Keratinocyte (primary cell): ENCODE measurements around the gene LCT. TPM values are rescaled to one million over a fixed set of nuclear protein-coding genes. Genes with fewer than 3 reads are reported as not detected.
A peak's percentile ranks its signal among the peaks of the same experiment; 100 is the strongest.

Source experiments
- DNase-seq: peaks from one replicate; pipeline ENCODE4 v3.0.0-alpha.2; 2011; ENCODE audit warnings: low read depth, missing footprints, low spot score
- FAIRE-seq: peaks from 2 replicates; lab custom pipeline; 2011; peaks lifted over from hg19 to GRCh38; lab: Jason Lieb, UNC
- H2AFZ ChIP-seq: 2 replicates; pipeline ENCODE4 v1.6.0; 2012; ENCODE audit warnings: low read length, control low read depth, inconsistent platforms; ENCODE audit not compliant: control insufficient read depth
- H3K27ac ChIP-seq: 2 replicates; pipeline ENCODE4 v1.5.1; 2011; ENCODE audit warnings: low read length; ENCODE audit not compliant: control insufficient read depth, insufficient read depth
- H3K27me3 ChIP-seq: 3 replicates; pipeline ENCODE4 v1.6.0; 2011; ENCODE audit warnings: low read length; ENCODE audit not compliant: control insufficient read depth, insufficient read depth; ENCODE audit errors: extremely low read depth
- H3K36me3 ChIP-seq, 2 experiments: 2 replicates in 1 of 2; 3 replicates in 1 of 2; pipeline ENCODE4 v1.5.1; 2011; ENCODE audit warnings: low read length in 2 of 2, mild to moderate bottlenecking in 1 of 2; ENCODE audit not compliant: control insufficient read depth in 2 of 2, insufficient read depth in 2 of 2; ENCODE audit errors: extremely low read depth in 1 of 2
- H3K4me1 ChIP-seq: 3 replicates; pipeline ENCODE4 v1.5.1; 2011; ENCODE audit warnings: low read length; ENCODE audit not compliant: control insufficient read depth, insufficient read depth; ENCODE audit errors: extremely low read depth
- H3K4me2 ChIP-seq: 3 replicates; pipeline ENCODE4 v1.6.0; 2011; ENCODE audit warnings: low read depth, low read length; ENCODE audit not compliant: control insufficient read depth, insufficient read depth; ENCODE audit errors: extremely low read depth
- H3K4me3 ChIP-seq, 3 experiments: fragments of 200-600 bp in 1 of 3; sonication (generic) in 1 of 3; 2 replicates in 2 of 3; 3 replicates in 1 of 3; pipeline ENCODE4 v1.5.1; 2011 to 2016; ENCODE audit warnings: low read length in 3 of 3, mild to moderate bottlenecking in 3 of 3, control low read depth in 2 of 3, inconsistent platforms in 1 of 3, low read depth in 1 of 3, mixed read lengths in 1 of 3, mixed run types in 1 of 3, moderate library complexity in 1 of 3; ENCODE audit not compliant: control insufficient read depth in 2 of 3, insufficient read depth in 2 of 3; ENCODE audit errors: extremely low read depth in 1 of 3
- H3K79me2 ChIP-seq: 2 replicates; pipeline ENCODE4 v1.6.0; 2012; ENCODE audit warnings: low read length; ENCODE audit not compliant: control insufficient read depth, insufficient read depth
- H3K9ac ChIP-seq: 3 replicates; pipeline ENCODE4 v1.6.0; 2011; ENCODE audit warnings: low read length; ENCODE audit not compliant: control insufficient read depth, insufficient read depth; ENCODE audit errors: extremely low read depth
- H3K9me1 ChIP-seq: 3 replicates; pipeline ENCODE4 v1.6.0; 2011; ENCODE audit warnings: low read length; ENCODE audit not compliant: control insufficient read depth, insufficient read depth; ENCODE audit errors: extremely low read depth
- H3K9me3 ChIP-seq: 2 replicates; pipeline ENCODE4 v1.5.1; 2012; ENCODE audit warnings: low read depth, low read length; ENCODE audit not compliant: control insufficient read depth
- H4K20me1 ChIP-seq: 3 replicates; pipeline ENCODE4 v1.6.0; 2011; ENCODE audit warnings: low read length; ENCODE audit not compliant: control insufficient read depth, insufficient read depth; ENCODE audit errors: extremely low read depth
- EZH2 ChIP-seq: IDR thresholded peaks from one replicate; pipeline ENCODE4 v1.6.1; 2012; ENCODE audit warnings: inconsistent platforms, mild to moderate bottlenecking, low read length, moderate library complexity
- dilution Hi-C: fragments of 300-500 bp; cut with MboI; formaldehyde crosslinking; loops from one replicate; pipeline ENCODE4 v1.7.0; 2020; ENCODE audit warnings: low sequenced_read_pairs; ENCODE audit not compliant: extremely low pct_ligation_motif_present
- polyA plus RNA-seq, 5 experiments: library from polyadenylated mRNA; depleted of rRNA in 3 of 5; stranded (reverse) in 3 of 5; stranded (forward) in 1 of 5; unstranded in 1 of 5; fragments of >200 nt; gene quantifications; 1 replicate in 1 of 5; 2 replicates in 3 of 5; 3 replicates in 1 of 5; pipeline versions ENCODE4 v1.2.1 to v1.2.3, GENCODE V29; 2011 to 2012; ENCODE audit warnings: missing spikeins in 2 of 5, low read depth in 1 of 5, low replicate concordance in 1 of 5
- TF ChIP-seq, protein P1 (sequence below), 3 experiments: IDR thresholded peaks in 1 of 3; conservative IDR thresholded peaks in 1 of 3; optimal IDR thresholded peaks in 1 of 3; 2 replicates in 2 of 3; 3 replicates in 1 of 3; pipeline versions ENCODE3 to v1.5.1; 2011; ENCODE audit warnings: low read length in 3 of 3, mild to moderate bottlenecking in 3 of 3, moderate library complexity in 2 of 3, control low read depth in 1 of 3, inconsistent platforms in 1 of 3; ENCODE audit not compliant: insufficient read depth in 2 of 3; ENCODE audit errors: extremely low read depth in 1 of 3

LCT gene
- polyA plus RNA-seq, 1 donor (not counting 4 experiments of a cell fraction or from before 2014, with no cell fraction given): 0.01 TPM

DNA sequence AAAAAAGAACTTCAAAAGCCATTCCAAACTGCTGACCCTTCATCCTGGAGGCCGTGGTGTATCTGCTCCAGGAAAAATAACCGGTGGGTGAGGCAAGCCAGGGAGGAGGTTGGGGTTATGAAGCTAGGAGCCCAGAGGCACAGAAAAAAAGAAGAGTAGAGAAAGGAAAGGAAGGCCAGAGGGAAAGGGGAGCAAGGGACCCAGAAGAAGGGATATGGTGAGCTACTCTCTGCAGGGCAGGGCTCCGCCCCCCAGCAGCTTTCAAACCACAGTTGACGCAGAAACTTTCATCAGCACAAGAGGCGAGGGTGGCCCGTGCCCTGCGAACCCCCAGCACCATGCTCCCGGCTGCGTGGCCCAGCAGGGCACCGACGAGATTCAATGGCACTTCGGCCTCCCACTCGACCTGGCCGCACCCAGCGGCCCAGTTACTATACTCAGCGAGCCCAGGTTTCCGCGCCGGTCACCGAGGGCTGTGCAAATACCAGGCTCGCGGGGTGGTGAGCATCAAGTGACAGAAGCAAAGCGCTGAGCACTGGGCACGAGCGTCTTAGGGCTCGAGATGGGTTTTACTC lies 38.6 kb upstream of the LCT start:
- peaks cover 0 to 1% of the 10 kb centered on the region in 2 experiments for H3K36me3 ChIP-seq
- H3K27me3 ChIP-seq: no peaks in the 10 kb centered on the region
- dilution Hi-C loops: no loop called here
- no peaks in the 10 kb centered on the region for H3K9me1 ChIP-seq
- FAIRE-seq (no peak), DNase-seq (no peak)
- no peaks in the 10 kb centered on the region for H3K4me1 ChIP-seq
- H3K27ac ChIP-seq: peak overlapping the region; percentile 70
- peak overlapping the region; percentile 76 for H2AFZ ChIP-seq
- H3K4me3 ChIP-seq: peak overlapping the region; percentile 62 to 80 (median 78)
- no peak for TF ChIP-seq EZH2
- H3K79me2 ChIP-seq: peaks cover 11% of the 10 kb centered on the region
- no peaks in the 10 kb centered on the region for H3K9me3 ChIP-seq
- peak overlapping the region; percentile 68 for H3K4me2 ChIP-seq
- peak overlapping the region; percentile 83 for H3K9ac ChIP-seq
- no peaks in the 10 kb centered on the region for H4K20me1 ChIP-seq

DNA sequence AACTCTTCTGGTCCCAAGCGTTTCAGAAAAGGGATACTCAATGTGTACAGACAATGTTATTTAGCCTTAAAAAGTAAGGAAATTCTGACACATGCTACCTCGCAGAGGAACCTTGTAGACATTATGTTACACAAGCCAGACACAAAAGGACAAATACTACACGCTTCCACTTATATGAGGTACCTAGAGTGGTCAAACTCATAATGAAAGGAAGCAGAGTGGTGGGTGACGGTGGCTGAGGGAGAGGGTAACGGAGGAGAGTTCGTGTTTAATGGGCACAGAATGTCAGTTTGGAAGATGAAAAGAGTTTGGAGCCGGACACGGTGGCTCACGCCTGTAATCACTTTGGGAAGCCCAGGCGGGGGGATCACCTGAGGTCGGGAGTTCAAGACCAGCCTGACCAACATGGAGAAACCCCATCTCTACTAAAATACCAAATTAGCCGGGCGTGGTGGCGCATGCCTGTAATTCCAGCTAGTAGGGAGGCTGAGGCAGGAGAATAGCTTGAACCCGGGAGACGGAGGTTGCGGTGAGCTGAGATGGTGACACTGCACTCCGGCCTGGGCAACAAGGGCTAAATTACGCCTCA lies 37.9 kb upstream of the LCT start:
- H3K9me3 ChIP-seq: no peaks in the 10 kb centered on the region
- DNase-seq (no peak), FAIRE-seq (no peak)
- no peaks in the 10 kb centered on the region for H3K4me1 ChIP-seq
- TF ChIP-seq EZH2: no peak
- TF ChIP-seq, protein P1, sequence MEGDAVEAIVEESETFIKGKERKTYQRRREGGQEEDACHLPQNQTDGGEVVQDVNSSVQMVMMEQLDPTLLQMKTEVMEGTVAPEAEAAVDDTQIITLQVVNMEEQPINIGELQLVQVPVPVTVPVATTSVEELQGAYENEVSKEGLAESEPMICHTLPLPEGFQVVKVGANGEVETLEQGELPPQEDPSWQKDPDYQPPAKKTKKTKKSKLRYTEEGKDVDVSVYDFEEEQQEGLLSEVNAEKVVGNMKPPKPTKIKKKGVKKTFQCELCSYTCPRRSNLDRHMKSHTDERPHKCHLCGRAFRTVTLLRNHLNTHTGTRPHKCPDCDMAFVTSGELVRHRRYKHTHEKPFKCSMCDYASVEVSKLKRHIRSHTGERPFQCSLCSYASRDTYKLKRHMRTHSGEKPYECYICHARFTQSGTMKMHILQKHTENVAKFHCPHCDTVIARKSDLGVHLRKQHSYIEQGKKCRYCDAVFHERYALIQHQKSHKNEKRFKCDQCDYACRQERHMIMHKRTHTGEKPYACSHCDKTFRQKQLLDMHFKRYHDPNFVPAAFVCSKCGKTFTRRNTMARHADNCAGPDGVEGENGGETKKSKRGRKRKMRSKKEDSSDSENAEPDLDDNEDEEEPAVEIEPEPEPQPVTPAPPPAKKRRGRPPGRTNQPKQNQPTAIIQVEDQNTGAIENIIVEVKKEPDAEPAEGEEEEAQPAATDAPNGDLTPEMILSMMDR (optimal IDR thresholded peaks at IDR 0.05 in 1 of 3, IDR thresholded peaks at IDR 0.05 in 1 of 3, conservative IDR thresholded peaks at IDR 0.05 in 1 of 3; ENCODE audit: extremely low read depth in 1 of 3, insufficient read depth in 2 of 3, low read length in 3 of 3): no peak
- H3K4me2 ChIP-seq: peak overlapping the region; percentile 68
- H3K79me2 ChIP-seq: peaks cover 11% of the 10 kb centered on the region
- no peaks in the 10 kb centered on the region for H3K9me1 ChIP-seq
- H4K20me1 ChIP-seq: no peaks in the 10 kb centered on the region
- peak overlapping the region in 1 of 3 experiments; percentile 78 for H3K4me3 ChIP-seq
- H3K9ac ChIP-seq: no peak overlapping the region
- dilution Hi-C loops: no loop called here
- no peak overlapping the region for H3K27ac ChIP-seq
- H3K36me3 ChIP-seq: peaks cover 0 to 1% of the 10 kb centered on the region in 2 experiments
- H2AFZ ChIP-seq: no peak overlapping the region
- no peaks in the 10 kb centered on the region for H3K27me3 ChIP-seq
